ENCODE results near the gene GAS6.

Gene GAS6

GRCh38 chr13:113777311-113778260 is 86.3 kb downstream of the GAS6 start:
- in situ Hi-C loops (cut with HindIII; ENCODE audit: low sequenced_read_pairs): no loop called here

GRCh38 chr13:113776231-113777125 is 87.4 kb downstream of the GAS6 start:
- in situ Hi-C loops (cut with HindIII; ENCODE audit: low sequenced_read_pairs): no loop called here

- in situ Hi-C loops (cut with HindIII; ENCODE audit: low sequenced_read_pairs): no loop called here
Measured at GRCh38 chr13:113775451-113776145, 88.3 kb downstream of the GAS6 start.

- in situ Hi-C loops (cut with HindIII; ENCODE audit: low sequenced_read_pairs): no loop called here
Measured at GRCh38 chr13:113774177-113775107, 89.4 kb downstream of the GAS6 start.

- in situ Hi-C loops (cut with HindIII; ENCODE audit: low sequenced_read_pairs): no loop called here
Measured at GRCh38 chr13:113771709-113772331, 92.1 kb downstream of the GAS6 start.

- in situ Hi-C loops (cut with HindIII; ENCODE audit: low sequenced_read_pairs): no loop called here
Measured at GRCh38 chr13:113770937-113771336, 92.9 kb downstream of the GAS6 start.

All from endothelial cell of hepatic sinusoid (primary cell).